HTERT RPE-1 (cell line): ENCODE measurements around the gene PPDPF.
"Not testable (repeated sequence)": the region's sequence is repeated elsewhere in the genome, so short reads cannot be mapped to it uniquely, and the experiment has no call there.

Source experiments
- in situ Hi-C: fragments of 300-500 bp; cut with MboI; formaldehyde crosslinking; loops from 4 replicates; pipeline ENCODE4 v1.14.3; 2020; ENCODE audit warnings: low sequenced_read_pairs

The PPDPF gene

GRCh38 chr20:63547725-63548480, 27.3 kb downstream of the PPDPF start, which contains the start of gene SRMS:
Gene SRMS, minus strand, starts transcription at chr20:63547749. Its CDS starts 286 bp downstream, at chr20:63547463.
- in situ Hi-C loops, result no loop called here

- in situ Hi-C loops, result no loop called here
These were observed 28.0 kb downstream of the PPDPF start for GRCh38 chr20:63548542-63548941.

- in situ Hi-C loops, result no loop called here
These were observed 28.5 kb downstream of the PPDPF start for GRCh38 chr20:63549019-63549418.

GRCh38 chr20:63549679-63550282, 29.2 kb downstream of the PPDPF start:
- in situ Hi-C loops, result no loop called here

GRCh38 chr20:63551068-63551467, 30.5 kb downstream of the PPDPF start:
- in situ Hi-C loops, result no loop called here

GRCh38 chr20:63552481-63553249, 32.1 kb downstream of the PPDPF start:
- in situ Hi-C loops, result no loop called here

GRCh38 chr20:63553251-63553932, 32.8 kb downstream of the PPDPF start:
- in situ Hi-C loops, result no loop called here

- in situ Hi-C loops, result no loop called here
These were observed 33.3 kb downstream of the PPDPF start, which contains the start of gene FNDC11 for GRCh38 chr20:63553933-63554290. Gene FNDC11, plus strand, starts transcription at chr20:63554159. Its CDS starts 1,505 bp downstream, at chr20:63555664.

GRCh38 chr20:63554361-63555278, 34.1 kb downstream of the PPDPF start:
- in situ Hi-C loops, result no loop called here

- in situ Hi-C loops, result no loop called here
These were observed 35.3 kb downstream of the PPDPF start for GRCh38 chr20:63555661-63556381.

- in situ Hi-C loops, result no loop called here
These were observed 36.4 kb downstream of the PPDPF start for GRCh38 chr20:63556873-63557478.

- in situ Hi-C loops, result no loop called here
These were observed 36.9 kb downstream of the PPDPF start for GRCh38 chr20:63557481-63557891.

- in situ Hi-C loops, result no loop called here
These were observed 38.4 kb downstream of the PPDPF start for GRCh38 chr20:63558804-63559484.

- in situ Hi-C loops, result not testable (repeated sequence)
These were observed 39.1 kb downstream of the PPDPF start for GRCh38 chr20:63559485-63560332.

GRCh38 chr20:63560333-63560805, 39.8 kb downstream of the PPDPF start:
- in situ Hi-C loops, result no loop called here

- in situ Hi-C loops, result no loop called here
These were observed 40.5 kb downstream of the PPDPF start for GRCh38 chr20:63560856-63561609.
